GM19372 (cell line): ENCODE results near the gene TMEM171.

Experiments used
- ATAC-seq: cut with Tn5 transposase; IDR thresholded peaks from one replicate; pipeline ENCODE4 v1.9.1; 2021; ENCODE audit warnings: mild to moderate bottlenecking, low read depth, moderate library complexity; ENCODE audit not compliant: unreplicated experiment

The TMEM171 gene

GRCh38 chr5:73119451-73120157, 771 bp upstream of the TMEM171 start:
- ATAC-seq, result no peak

GRCh38 chr5:73121119-73121463, 716 bp downstream of the TMEM171 start:
- ATAC-seq, result no peak

DNA sequence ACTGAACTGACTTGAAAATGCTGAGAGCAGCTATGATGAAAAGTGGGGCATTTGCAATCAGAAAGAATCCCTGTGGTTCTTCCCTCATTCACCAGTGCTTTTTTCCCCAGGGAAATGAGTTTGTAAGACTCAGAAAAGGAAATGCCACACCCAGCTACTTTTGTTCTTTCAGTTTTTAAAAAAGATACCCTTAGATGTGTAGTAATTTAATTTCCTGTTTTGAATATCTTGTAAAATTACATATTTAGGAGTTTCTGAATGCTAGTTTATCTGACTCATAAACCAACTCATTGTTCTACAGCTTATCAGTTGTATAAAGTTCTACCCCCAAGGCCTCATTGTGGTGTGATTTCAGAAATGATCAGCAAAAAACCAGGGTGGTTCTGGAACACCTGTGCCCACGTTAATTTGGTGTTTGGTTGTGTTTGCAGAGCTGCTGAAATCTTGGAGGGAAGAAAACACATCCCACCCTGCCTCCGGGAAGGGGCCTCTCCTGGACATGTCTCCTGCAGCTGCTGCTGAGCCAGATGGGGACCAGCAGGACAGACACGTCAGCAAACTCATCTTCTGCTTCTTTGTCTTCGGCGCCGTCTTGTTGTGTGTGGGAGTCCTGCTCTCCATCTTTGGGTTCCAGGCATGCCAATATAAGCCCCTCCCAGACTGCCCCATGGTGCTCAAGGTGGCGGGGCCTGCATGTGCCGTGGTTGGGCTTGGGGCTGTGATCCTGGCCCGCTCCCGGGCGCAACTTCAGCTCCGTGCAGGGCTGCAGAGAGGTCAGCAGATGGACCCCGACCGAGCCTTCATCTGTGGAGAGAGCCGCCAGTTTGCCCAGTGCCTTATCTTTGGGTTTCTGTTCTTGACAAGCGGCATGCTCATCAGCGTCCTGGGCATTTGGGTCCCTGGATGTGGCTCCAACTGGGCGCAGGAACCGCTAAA, 2.8 kb downstream of the TMEM171 start:
- ATAC-seq, result no peak

DNA sequence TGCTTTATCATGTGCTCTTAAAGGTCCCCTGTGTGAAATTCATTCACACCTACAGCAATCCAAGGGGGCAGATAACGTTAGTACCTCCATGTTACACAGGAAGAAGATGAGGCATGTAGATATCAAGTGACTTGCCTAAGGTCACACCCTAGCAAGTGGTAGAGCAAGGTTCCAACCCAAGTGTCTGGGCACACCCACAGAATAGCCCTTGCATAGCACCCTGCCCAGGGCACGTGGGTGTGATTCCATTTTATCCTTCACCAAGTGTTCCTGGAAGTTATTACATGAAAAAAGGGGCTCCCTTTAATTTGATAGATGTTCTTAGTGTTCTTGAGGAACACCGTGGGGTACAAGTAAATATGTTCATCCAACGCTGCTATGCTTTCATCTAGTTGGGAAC, 4.9 kb downstream of the TMEM171 start:
- ATAC-seq, result no peak

DNA sequence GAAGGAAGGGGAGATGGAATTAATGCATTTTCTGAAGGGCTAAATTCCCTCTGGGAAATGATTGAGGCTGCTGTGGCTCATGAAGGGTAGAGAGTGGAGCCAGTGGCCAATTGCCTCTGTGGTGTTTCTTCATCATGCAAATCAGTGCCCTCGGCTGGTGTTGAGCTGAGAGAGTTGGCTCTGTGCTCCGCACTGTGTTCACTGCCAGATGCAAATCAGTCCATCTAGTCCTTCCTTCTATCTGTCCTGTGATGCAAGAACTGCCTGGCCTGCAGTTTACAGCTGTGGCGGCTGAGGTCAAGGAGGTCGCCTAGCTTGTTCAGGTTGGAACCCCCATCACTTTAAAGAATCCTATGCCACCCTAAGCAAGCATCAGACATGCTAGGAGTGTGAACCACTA, 6.0 kb downstream of the TMEM171 start:
- ATAC-seq, result no peak

DNA sequence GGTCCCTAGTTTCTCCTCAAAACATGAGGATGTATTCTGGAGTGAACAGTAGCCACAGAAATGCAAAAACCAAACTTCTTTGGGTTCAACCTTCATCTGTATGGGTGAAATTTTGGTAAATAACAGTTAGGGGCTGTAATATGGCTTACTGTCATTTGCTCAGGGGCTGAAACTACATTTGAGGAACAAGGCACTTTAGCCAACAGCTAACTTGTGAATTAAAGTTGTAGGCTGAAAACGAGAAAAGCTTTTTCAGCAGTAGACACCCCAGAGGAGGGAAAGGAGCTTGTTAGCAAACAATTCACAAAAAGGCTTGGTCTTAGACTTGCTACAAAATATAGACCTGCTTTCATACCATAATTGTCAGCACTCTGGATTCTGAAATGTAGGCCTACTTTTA, 6.6 kb downstream of the TMEM171 start:
- no peak for ATAC-seq

- ATAC-seq, result no peak
Measured at GRCh38 chr5:73129143-73129542, 8.8 kb downstream of the TMEM171 start.

- no peak for ATAC-seq
Measured at GRCh38 chr5:73130811-73131210, 10.4 kb downstream of the TMEM171 start.

DNA sequence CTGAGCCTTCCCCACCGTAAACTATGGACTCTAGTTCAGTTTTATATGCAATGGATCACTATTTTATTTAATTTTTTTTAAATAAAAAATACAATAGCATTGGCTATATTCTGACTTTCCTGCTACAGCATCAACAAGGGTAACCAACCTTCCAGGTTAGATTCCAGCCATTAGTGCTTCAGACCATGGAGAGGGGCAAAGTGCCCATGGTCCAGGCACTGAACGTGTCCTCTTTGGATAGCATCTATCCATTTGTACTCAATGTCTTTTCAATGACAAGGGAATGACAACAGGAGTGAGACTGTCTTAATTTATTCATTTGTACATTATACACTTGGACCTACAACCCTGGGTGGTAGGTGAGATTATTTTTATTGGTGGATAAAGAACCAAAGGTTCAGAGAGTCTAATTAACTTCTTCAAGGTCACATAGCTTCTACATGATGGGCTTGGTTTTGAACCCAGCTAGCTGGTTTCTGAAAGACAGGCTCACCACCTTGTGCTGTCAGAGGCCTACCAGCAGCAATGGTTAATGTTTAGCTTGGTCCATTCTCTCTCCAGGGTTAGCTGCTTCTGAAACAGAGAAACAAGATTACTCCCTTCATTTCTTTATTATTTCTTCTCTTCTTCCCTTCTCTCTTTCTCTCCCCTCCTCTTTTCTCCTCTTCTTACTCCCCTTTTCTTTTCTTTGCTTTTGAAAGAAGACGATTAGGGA, 11.5 kb downstream of the TMEM171 start:
- ATAC-seq, result no peak

- no peak for ATAC-seq
Measured at GRCh38 chr5:73132759-73133158, 12.4 kb downstream of the TMEM171 start.

DNA sequence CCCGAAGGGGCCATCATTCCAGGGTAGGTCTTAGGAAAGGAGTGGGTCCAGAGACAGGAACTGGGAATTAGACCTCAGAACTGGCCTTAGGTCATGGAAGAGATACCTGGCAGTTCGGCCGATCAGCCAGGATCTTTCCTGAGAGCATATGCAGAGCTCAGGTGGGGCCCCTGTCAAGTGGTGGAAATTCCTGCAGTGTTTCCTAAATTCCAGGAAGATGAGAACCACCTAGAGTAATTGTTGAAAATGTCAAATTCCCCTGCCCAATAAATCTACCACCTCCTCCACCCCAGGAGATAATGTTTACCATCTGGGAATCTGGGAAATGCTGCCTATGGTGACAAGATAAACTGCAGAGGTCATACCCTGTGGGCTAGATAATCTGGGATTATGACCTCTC, 14.6 kb downstream of the TMEM171 start:
- no peak for ATAC-seq

DNA sequence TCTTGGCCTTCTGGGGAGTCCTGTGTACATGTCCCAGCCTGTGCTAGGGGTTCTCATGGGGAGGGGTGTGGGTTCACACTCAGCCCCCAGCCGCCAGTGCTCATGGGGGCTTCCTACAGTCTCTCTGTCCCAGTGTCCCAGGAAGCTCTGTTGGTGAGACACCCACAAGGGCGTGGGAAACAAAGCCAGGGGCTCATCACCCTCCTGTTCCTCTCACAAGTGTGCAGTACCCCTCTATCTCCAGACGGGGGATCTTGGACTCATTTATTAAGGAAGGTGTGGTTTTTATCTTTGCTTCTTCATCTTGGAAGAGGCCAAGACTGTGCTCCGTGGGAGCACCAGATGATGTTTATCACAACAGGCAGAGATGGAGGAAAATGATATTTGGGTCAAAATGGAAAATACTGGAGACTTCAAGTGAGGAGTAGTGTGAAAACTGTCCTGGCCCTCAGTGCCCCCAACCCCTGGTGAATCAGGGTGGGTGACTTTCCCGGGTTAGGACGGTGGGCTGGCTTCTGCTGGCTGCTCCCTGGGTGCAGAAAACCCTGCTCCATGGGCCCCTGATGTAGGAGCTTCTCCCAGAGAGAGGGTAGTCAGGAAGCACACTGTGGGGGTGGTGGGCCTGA, 15.2 kb downstream of the TMEM171 start:
- no peak for ATAC-seq

DNA sequence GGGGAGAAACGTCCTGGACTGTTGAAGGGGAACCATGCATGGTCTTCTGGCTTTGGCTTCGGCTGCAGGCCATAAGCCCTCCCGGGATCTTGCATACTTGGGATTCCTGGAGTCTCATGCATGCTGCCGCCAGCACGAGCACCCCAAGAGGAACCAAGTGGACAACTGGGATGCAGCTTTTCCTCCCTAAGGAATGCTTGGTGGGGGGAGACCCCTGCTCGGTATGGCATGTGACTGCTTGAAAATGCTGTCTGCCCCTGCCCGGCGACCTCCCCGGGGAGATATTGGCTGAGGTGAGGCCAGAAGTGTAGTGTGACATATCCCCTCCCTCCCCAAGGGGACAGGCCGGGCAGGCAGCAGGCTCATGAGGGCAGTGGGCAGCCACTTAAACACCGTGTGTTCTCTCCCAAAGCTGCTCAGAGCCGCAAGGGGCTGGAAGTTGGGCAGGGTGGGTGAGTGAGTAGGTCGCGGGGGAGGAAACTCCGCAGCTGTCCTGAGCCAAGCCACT, 15.7 kb downstream of the TMEM171 start:
- ATAC-seq, result no peak

DNA sequence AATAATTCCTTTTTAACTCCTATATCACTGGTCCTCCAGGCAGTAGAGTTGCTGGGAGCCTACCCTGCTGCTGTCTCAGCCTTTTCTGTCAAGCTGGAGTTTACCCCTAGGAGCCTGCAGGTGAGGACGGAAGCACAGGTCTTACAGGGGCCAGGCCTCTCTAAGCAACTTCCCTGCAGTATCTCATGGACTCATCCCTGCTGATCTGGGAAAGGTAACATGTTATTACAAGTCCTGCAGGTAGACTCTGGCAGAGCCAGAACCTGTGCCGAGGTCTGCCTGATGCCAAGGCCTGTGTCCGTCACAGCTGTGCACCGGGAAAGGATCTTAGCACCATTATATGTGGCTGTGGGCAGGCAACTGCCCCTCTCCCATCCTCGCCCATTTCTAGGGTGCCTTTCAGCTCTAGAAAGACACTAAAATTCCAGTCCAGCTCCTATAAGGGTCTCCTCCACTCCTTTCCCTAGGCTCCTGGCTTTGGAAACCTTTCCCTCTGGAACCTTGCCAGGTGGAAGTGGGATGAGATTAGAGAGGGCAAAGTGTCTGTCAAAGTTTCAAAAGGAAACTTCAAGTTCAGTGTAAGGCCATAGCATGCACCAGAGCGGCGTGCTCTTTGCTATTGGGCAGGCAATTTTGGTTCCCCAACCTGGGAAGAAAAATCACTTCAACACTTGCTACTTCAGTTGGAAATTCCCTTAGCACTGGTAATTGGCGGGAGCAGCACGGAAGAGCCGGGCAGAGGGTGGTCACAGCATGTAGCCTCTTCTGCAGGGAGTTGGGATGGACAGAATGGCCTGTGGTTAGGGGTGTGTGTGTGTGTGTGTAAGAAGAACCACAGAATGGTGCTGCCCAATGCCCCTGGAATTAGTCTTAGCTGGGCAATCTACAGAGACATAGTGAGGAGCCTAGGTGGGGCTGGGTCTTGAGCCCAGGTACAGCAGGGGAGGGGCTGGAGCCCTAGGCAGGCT, 17.5 kb downstream of the TMEM171 start:
- no peak for ATAC-seq

DNA sequence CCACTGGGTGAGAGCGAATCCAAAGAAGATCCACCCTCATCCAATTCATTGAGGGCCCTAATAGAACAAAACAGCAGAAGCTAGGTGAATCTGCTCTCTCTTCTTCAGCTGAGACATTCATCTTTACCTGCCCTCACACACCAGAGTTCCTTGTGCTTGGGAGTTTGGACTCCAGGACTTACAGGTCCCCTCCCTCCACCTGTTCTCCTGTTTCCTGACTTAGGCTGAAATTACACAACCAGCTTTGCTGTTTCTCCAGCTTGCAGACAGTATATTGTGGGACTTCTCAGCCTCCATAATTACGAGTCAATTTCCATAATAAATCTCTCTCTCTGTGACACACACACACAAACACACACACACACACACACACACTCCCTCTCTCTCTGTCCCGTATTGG, 19.1 kb downstream of the TMEM171 start:
- no peak for ATAC-seq

GRCh38 chr5:73140801-73141200, 20.4 kb downstream of the TMEM171 start:
- ATAC-seq, result no peak

GRCh38 chr5:73142035-73142434, 21.7 kb downstream of the TMEM171 start:
- no peak for ATAC-seq

- ATAC-seq, result no peak
Measured at GRCh38 chr5:73143716-73144115, 23.3 kb downstream of the TMEM171 start.

DNA sequence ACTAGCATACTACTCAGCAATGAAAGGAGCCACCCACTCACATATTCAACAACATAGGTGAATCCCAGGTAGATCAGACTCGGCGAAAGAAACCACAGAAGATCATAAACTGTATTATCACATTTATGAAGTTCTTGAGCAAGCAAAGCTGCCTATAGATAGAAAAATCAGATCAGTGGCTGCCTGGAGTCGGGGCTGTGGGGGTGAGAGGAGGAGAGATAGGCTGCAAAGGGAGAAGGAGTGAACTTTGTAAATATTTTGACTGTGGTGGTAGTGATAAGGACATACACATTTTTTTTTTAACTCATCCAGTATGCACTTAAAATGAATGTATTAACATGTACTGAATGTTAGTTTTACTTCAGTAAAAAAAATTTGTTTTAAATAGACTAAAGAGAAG, 29.2 kb downstream of the TMEM171 start:
- no peak for ATAC-seq

DNA sequence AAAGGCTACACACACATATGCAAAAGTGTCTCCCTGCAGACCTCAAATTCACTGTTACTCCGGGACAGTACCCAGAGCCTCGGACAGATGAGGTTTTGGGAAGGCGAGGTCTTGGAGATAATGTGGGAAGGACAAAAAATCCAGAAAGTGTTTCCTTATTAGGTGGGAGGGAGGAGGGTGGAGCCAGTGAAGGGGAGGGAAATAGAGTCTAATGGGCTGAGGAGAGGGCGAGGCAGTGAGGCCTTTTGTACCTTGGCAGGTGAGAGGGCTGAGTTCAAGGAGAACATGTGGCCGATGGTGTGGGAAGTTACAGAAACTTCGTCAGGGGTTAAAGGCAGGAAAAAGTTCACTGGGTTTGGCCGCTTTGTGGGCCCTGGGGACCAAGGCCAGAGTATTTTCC, 30.5 kb downstream of the TMEM171 start:
- no peak for ATAC-seq
